KMS-11 (cell line): ENCODE data around the gene PDZD2.
"Not testable (repeated sequence)": the region's sequence is repeated elsewhere in the genome, so short reads cannot be mapped to it uniquely, and the experiment has no call there.

Source experiments
- H2AFZ ChIP-seq: fragments of 200-600 bp; sonication (generic); 2 replicates; pipeline ENCODE4 v1.6.1; 2016; ENCODE audit warnings: antibody characterized with exemption, mixed run types, low read depth
- H3K27ac ChIP-seq: fragments of 200-600 bp; sonication (generic); 2 replicates; pipeline ENCODE4 v1.6.1; 2016; ENCODE audit warnings: mild to moderate bottlenecking, mixed run types
- H3K27me3 ChIP-seq: fragments of 200-600 bp; sonication (generic); 2 replicates; pipeline ENCODE4 v1.6.1; 2017; ENCODE audit warnings: mild to moderate bottlenecking, low read depth, mixed run types, moderate library complexity; ENCODE audit not compliant: insufficient read depth
- H3K36me3 ChIP-seq: fragments of 200-600 bp; sonication (generic); 2 replicates; pipeline ENCODE4 v1.6.1; 2017; ENCODE audit warnings: mild to moderate bottlenecking, mixed run types; ENCODE audit not compliant: insufficient read depth
- H3K4me1 ChIP-seq: fragments of 200-600 bp; sonication (generic); 2 replicates; pipeline ENCODE4 v1.6.1; 2016; ENCODE audit warnings: mild to moderate bottlenecking, low read depth, mixed run types; ENCODE audit not compliant: poor library complexity, severe bottlenecking
- H3K4me2 ChIP-seq: fragments of 200-600 bp; sonication (generic); 2 replicates; pipeline ENCODE4 v1.7.0; 2016; ENCODE audit warnings: mild to moderate bottlenecking, mixed run types
- H3K4me3 ChIP-seq: fragments of 200-600 bp; sonication (generic); IDR thresholded peaks from 2 replicates; pipeline ENCODE4 v1.6.1; 2017; ENCODE audit warnings: low read depth, low read length, mixed read lengths; ENCODE audit not compliant: insufficient read depth
- H3K79me2 ChIP-seq: fragments of 200-600 bp; sonication (generic); 2 replicates; pipeline ENCODE4 v1.6.1; 2016; ENCODE audit warnings: low read depth, mixed run types; ENCODE audit not compliant: insufficient read depth
- H3K9ac ChIP-seq: fragments of 200-600 bp; sonication (generic); 2 replicates; pipeline ENCODE4 v1.6.1; 2016; ENCODE audit warnings: mild to moderate bottlenecking, mixed run types
- H4K20me1 ChIP-seq: fragments of 200-600 bp; sonication (generic); 2 replicates; pipeline ENCODE4 v1.6.1; 2016; ENCODE audit warnings: mild to moderate bottlenecking, mixed run types; ENCODE audit not compliant: insufficient read depth
- CTCF ChIP-seq: fragments of 200-600 bp; sonication (generic); conservative IDR thresholded peaks from 2 replicates; pipeline ENCODE4 v1.6.1; 2017; ENCODE audit warnings: low read depth, mild to moderate bottlenecking, antibody characterized with exemption, low read length, moderate library complexity, mixed read lengths

The PDZD2 gene

GRCh38 chr5:31682851-31683250 is 43.9 kb downstream of the PDZD2 start:
- no peak overlapping the region for H3K4me2 ChIP-seq
- H4K20me1 ChIP-seq, result no peaks in the 10 kb centered on the region
- no peaks in the 10 kb centered on the region for H3K36me3 ChIP-seq
- H3K4me3 ChIP-seq, result no peak overlapping the region
- no peaks in the 10 kb centered on the region for H3K4me1 ChIP-seq
- no peaks in the 10 kb centered on the region for H3K79me2 ChIP-seq
- H2AFZ ChIP-seq, result no peak overlapping the region
- TF ChIP-seq CTCF, result no peak
- H3K27ac ChIP-seq, result no peak overlapping the region
- H3K9ac ChIP-seq, result no peak overlapping the region
- H3K27me3 ChIP-seq, result no peaks in the 10 kb centered on the region

- H3K27me3 ChIP-seq, result no peaks in the 10 kb centered on the region
- no peak for TF ChIP-seq CTCF
- H3K4me3 ChIP-seq, result no peak overlapping the region
- no peaks in the 10 kb centered on the region for H3K79me2 ChIP-seq
- H3K4me2 ChIP-seq, result no peak overlapping the region
- H3K36me3 ChIP-seq, result no peaks in the 10 kb centered on the region
- H3K4me1 ChIP-seq, result no peaks in the 10 kb centered on the region
- no peak overlapping the region for H2AFZ ChIP-seq
- no peak overlapping the region for H3K9ac ChIP-seq
- no peaks in the 10 kb centered on the region for H4K20me1 ChIP-seq
- no peak overlapping the region for H3K27ac ChIP-seq
These were observed 49.7 kb downstream of the PDZD2 start for GRCh38 chr5:31688515-31689092.

- not testable (repeated sequence) for H3K36me3 ChIP-seq, H3K4me1 ChIP-seq, H3K4me2 ChIP-seq, H2AFZ ChIP-seq, H3K79me2 ChIP-seq, H3K27me3 ChIP-seq, H4K20me1 ChIP-seq, H3K27ac ChIP-seq, H3K9ac ChIP-seq, H3K4me3 ChIP-seq
These were observed 52.5 kb downstream of the PDZD2 start for GRCh38 chr5:31691408-31691807.

- H3K4me1 ChIP-seq, result no peaks in the 10 kb centered on the region
- H3K9ac ChIP-seq, result no peak overlapping the region
- no peak overlapping the region for H3K4me2 ChIP-seq
- no peaks in the 10 kb centered on the region for H3K27me3 ChIP-seq
- H3K27ac ChIP-seq, result no peak overlapping the region
- H3K36me3 ChIP-seq, result no peaks in the 10 kb centered on the region
- TF ChIP-seq CTCF, result no peak
- H3K4me3 ChIP-seq, result no peak overlapping the region
- H4K20me1 ChIP-seq, result no peaks in the 10 kb centered on the region
- H2AFZ ChIP-seq, result no peak overlapping the region
- H3K79me2 ChIP-seq, result no peaks in the 10 kb centered on the region
These were observed 53.8 kb downstream of the PDZD2 start for GRCh38 chr5:31692561-31693221.

GRCh38 chr5:31698673-31699072 is 59.7 kb downstream of the PDZD2 start:
- Histone ChIP-seq H3K4me1 (no peaks in the 10 kb centered on the region), H3K27me3 (no peaks in the 10 kb centered on the region), H3K27ac (no peak overlapping the region), H3K79me2 (no peaks in the 10 kb centered on the region), H3K4me2 (no peak overlapping the region), H2AFZ (no peak overlapping the region), H3K9ac (no peak overlapping the region), H4K20me1 (no peaks in the 10 kb centered on the region), H3K36me3 (no peaks in the 10 kb centered on the region), H3K4me3 (no peak overlapping the region)
- TF ChIP-seq CTCF, result no peak
